Fibroblast of the conjunctiva (primary cell): ENCODE data around the gene ZDHHC19.
"Not testable (repeated sequence)": the region's sequence is repeated elsewhere in the genome, so short reads cannot be mapped to it uniquely, and the experiment has no call there.

Experiments used
- DNase-seq: peaks from one replicate; pipeline ENCODE4 v3.0.0-alpha.2; 2010; ENCODE audit warnings: low read depth

Gene ZDHHC19, protein sequence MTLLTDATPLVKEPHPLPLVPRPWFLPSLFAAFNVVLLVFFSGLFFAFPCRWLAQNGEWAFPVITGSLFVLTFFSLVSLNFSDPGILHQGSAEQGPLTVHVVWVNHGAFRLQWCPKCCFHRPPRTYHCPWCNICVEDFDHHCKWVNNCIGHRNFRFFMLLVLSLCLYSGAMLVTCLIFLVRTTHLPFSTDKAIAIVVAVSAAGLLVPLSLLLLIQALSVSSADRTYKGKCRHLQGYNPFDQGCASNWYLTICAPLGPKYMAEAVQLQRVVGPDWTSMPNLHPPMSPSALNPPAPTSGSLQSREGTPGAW

DNA sequence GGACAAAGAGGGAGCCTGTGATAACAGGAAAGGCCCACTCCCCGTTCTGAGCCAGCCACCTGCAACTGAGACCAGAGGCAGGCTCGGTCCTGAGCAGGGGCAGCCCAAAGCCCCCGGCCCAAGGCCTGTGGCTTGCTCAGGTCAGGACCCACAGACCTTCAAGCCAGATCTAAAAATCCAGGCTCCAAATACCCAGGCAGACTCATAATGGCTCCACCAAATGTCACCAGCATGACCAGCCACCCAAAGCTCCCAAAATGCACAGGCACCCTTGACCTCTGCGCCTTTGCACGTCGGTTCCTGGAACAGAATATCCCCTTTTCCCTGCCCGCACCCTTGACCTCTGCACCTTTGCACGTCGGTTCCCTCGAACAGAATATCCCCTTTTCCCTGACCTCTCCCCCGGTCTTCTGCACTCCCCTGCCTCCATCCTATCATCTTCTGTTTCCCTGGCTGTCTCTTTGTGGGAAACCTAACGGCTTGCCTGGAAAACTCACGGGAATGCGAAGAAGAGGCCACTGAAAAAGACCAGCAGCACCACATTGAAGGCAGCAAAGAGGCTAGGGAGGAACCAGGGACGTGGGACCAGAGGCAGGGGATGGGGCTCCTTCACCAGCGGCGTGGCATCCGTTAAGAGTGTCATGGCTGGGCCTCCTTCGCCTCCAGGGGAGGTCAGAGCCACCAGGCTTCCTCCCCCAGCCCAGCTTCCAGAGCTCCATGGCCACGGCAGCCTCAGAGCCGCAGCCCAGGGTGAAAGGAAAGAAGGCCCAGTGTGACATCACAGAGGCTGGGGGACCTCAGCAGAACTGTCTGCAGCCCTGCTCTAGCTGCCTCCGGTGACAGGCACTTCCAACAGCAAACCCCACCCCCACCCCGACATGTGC is at the start of gene ZDHHC19:
Gene ZDHHC19 (minus strand): TSS at position 728 of the 884 bp plus-strand sequence. CDS start 85 bp downstream, at position 643.
- DNase-seq, result no peak

DNA sequence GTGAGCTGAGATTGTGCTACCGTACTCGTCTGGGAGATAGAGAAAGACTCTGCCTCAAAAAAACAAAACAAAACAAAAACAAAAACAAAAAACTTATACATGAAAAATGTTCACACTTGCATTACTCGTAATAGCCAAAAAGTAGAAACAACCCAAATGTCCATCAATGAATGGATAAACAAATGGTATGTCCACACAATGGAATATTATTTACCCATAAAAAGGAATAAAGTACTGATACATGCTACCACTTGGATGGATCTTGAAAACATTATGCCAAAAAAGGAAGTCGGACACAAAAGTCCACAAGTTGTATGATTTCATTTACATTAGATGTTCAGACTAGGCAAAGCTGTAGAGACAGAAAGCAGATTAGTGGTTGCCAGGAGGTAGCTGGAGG is 49.6 kb upstream of the ZDHHC19 start:
- no peak for DNase-seq

GRCh38 chr3:196255776-196256175 is 44.6 kb upstream of the ZDHHC19 start:
- DNase-seq, result no peak

DNA sequence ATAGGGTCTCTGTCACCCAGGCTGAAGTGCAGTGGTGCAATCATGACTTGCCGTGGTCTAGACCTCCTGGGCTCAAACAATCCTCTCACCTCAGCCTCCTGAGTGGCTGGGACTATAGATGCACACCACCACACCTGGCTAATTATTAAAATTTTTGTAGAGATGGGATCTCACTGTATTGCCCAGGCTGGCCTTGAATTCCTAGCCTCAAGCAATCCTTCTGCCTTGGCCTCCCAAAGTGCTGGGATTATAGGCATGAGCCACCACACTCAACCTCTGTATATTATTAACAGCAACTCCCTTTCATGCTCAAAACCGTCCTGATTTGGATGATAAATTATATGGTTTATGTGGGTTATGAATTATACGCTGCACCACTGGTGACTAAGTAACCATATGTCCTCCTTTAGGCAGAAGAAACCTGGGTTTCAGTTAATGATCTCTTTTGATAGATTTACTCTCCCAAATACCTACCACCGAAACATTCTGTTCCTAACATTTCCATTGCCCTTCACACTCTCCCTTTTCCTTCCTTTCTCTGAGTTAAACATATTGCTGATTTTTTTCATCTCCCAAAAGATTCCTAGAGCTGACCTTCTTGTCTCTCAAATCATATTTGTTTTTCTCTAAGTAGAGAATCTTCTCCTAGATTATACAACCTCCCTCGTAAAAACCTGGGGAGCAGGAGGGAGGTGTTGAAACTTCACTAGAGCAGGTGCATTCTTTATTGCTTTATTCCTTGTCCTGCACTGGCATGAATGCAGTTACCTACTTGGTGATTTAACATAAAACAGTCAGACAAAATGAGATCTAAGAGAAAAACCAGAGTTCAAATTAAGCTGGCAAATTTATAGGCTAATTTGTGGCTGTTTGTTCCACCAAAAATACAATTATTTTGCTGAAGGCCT is 43.4 kb upstream of the ZDHHC19 start:
- no peak for DNase-seq

DNA sequence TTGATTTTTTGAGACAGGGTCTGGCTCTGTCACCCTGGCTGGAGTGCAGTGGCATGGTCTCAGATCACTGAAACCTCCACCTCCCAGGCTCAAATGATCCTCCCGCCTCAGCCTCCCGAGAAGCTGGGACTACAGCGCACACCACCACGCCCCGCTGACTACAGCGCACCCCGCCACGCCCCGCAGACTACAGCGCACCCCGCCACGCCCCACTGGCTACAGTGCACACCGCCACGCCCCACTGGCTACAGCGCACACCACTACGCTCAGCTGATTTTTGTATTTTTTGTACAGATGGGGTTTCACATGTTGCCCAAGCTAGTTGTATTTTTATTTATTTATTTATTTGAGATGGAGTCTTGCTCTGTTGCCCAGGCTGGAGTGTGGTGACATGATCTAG is 40.7 kb upstream of the ZDHHC19 start:
- DNase-seq, result no peak

GRCh38 chr3:196246612-196247308 is 35.6 kb upstream of the ZDHHC19 start:
- no peak for DNase-seq

GRCh38 chr3:196244166-196244565 is 33.0 kb upstream of the ZDHHC19 start:
- DNase-seq, result not testable (repeated sequence)

- no peak for DNase-seq
Measured at GRCh38 chr3:196241704-196242103, 30.5 kb upstream of the ZDHHC19 start.

DNA sequence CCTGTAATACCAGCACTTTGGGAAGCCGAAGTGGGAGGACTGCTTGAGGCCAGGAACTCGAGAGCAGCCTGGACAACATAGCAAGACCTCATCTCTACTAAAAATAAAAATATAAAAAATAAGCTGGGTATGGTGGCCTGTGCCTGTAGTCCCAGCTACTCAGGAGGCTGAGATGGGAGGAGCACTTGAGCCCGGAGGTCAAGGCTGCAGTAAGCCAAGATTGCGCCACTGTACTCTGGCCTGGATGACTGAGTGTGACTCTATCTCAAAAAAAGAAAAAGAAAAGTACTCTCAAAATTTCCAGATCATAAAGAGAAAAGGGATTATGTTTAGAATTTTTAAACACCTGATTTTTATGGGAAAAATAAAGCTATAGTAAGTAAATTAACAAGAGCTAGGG is 29.2 kb upstream of the ZDHHC19 start:
- DNase-seq, result no peak

DNA sequence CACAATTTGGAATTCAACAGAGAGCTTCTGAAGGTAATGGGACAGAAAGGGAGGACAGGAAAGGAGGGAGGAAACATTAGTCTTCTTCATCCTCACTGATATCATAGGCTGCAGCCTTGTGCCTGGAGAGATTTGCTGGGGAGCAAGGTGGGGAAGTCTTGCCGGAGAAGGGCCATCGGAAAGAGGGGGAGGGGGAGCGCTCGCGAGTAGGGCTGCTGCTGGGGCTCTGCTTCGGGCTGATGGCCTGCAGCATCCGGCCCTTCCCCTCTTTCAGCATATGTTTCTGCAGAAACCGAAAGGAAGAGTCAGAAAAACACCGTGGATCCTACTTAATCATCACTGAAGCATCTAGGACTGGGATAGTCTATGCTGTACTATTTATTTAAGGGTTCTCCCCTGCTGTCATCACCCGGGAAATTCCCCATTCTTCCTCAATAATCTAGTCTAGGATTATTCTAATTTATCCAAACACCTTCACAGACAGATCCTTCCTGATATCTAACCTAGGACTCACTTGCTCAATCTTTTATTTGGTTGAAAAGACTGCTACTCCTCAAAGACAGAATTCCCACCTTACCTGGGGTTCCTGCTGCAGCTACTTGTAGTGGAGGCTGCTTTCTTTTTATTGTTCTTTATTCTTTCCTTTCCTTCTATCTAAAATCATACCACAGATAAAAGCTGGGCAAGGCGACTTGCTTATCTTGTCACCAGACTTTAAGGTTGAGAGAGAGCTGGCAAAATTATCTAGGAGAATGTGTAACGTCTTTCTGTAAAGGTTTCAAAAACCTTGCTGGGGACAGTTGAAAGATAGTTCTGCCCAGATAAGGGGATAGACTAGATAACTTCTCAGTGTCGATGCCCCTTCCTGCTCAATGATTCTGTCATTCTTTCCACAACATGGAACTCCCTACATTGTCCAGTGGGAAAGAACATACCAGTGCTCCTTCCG is 27.7 kb upstream of the ZDHHC19 start:
- DNase-seq, result no peak

DNA sequence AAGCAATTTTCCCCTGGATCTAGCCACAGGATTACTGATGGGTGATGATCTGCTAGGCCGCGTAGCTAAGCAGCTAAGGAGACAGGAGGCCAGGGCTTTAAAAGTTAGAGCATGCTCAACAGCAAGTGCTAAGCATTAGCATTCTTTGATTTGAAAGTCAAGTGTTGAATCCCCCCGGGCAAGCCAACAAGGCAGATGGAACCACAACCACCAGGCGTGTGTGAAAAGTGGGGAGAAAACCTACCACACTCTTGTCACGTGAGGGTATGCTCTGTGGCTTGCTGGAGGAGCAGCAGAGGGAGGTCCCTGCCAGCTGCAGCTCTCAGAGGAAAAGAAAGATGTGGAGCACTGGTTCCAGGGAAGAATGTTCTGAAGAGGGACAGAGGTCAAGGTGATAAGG is 26.0 kb upstream of the ZDHHC19 start:
- no peak for DNase-seq

GRCh38 chr3:196236223-196236622 is 25.0 kb upstream of the ZDHHC19 start:
- DNase-seq, result no peak

DNA sequence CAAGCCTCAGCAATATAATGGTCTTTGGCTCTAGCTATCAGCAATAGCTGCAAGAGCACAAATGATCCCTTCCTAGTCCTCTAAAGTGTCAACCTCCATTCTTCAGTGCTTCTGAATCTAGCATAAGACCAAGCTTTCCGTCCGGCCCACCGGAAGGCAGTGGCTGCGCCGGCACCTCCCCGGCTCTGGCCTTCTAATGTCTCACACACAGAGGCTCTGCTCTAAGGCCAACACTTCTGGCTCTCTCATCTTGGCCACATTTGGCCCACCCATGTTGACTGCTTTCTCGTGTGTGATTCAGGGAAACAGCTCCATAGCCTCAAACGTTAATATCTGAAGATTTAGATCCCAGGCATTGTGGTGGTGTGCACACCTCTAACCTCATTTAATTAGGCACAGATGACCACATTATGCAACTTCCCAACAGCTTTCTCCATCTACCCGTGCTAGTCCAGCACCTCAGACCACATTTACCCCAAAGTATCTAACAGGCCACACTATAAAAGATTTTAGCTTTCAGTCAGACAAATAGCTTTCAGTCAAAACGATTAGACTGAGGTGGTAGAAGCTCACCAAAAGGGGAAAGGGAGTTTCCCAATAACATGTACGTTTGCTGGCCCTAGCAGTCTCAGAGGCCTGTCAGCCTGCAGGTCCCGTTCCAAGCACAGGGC is 24.4 kb upstream of the ZDHHC19 start:
- DNase-seq, result no peak

DNA sequence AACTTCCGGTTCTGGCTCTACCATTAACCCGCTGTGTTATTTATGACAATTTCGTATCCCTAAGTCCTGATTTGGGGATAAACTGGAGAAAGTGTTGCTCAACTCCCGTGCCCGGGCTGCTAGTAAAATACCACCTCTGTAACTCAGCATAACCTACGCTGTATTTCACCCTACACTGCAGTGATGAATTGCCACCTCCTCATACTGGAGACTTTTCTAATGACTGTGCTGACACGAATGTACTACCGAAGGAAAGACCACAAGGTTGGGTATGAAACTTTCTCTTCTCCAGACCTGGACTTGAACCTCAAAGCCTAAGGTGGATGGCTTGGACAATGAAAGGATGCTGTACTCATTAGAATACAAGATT is 21.7 kb upstream of the ZDHHC19 start:
- DNase-seq, result no peak

DNA sequence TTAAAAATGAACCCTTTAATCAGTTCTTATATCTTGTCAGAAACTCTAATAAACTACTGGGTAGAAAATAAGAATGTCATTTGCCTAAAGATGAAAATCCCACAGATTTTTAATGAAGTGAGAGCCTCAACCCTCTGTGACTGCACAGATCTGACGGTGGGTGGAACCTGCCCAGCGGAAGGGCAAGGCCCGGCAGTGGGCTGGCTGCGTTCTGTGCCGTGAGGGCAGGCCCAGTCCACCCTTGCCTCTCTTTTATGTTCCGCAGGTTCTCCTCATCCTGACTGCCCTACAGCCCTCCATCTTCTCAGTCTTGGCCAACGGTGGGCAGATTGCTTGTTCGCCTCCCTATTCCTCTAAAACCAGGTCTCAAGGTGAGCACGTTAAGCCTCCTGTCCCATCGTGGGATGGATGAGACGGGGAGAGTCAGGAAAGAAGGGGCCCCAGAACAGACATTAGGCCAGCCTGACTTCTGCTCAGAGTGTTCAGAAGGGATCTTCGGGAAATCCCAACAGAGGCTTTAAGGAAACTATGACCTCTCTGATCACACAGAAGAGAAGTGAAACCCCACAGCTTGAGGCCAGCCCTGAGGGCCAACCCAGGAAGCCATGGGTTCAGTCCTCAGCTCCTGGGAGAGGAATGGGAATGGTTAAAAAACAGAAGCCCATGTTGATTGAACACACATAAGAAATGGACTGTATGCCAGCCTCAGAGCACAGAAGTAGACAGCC is 21.1 kb upstream of the ZDHHC19 start:
- no peak for DNase-seq

- no peak for DNase-seq
Measured at GRCh38 chr3:196227629-196228493, 16.7 kb upstream of the ZDHHC19 start.

DNA sequence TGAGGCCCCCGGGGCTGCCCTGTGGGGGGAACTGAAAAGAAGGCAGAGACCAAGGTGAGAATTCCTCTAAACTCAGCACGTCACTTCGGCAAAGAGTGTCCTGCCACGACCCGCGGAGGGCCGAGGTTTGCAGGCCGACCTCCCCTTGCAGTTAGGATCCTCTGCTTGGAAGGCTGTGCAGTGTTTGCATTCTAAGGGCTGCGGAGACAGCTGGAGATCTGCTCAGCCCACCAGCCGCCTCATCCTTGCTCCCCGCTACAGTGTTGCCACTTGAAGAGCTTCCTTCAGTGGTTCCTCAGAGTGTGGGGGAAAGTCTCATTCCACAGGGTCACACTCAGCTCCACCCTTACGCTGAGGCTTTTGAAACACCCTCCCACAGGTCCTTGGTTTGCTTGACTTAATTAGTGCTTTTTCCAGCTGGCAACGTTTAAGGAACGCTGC is 15.9 kb upstream of the ZDHHC19 start:
- DNase-seq, result no peak

- no peak for DNase-seq
Measured at GRCh38 chr3:196225763-196226364, 14.7 kb upstream of the ZDHHC19 start.
